Measurements from ENCODE around the gene PRSS38. TPM values are rescaled to one million over a fixed set of nuclear protein-coding genes. Genes with fewer than 3 reads are reported as not detected.

PRSS38 gene
- total and polyA plus RNA-seq, 2 donors (not counting 1 experiment from before 2014, with no cell fraction given): not detected

- TF ChIP-seq EZH2 (IDR thresholded peaks at IDR 0.05; ENCODE audit: low read length, missing control alignments) (no peak), CTCF (conservative IDR thresholded peaks at IDR 0.05 in 1 of 2, IDR thresholded peaks at IDR 0.05 in 1 of 2; ENCODE audit: low read depth in 1 of 2, low read length in 2 of 2) (no peak)
Measured at GRCh38 chr1:227771326-227771725, 44.1 kb upstream of the PRSS38 start.

GRCh38 chr1:227771771-227772170 is 43.7 kb upstream of the PRSS38 start:
- Histone ChIP-seq H2AFZ (ENCODE audit: low read length) (no peak overlapping the region), H4K20me1 (ENCODE audit: control insufficient read depth, extremely low read depth, insufficient read depth, low read length) (no peaks in the 10 kb centered on the region), H3K36me3 (ENCODE audit: control insufficient read depth, insufficient read depth, low read length) (peaks cover 16% of the 10 kb centered on the region), H3K27ac (ENCODE audit: insufficient read depth, low read length) (no peak overlapping the region), H3K4me2 (ENCODE audit: extremely low read depth, insufficient read depth, low read length) (no peak overlapping the region), H3K9me3 (ENCODE audit: control insufficient read depth, insufficient read depth, low read depth, low read length) (no peaks in the 10 kb centered on the region), H3K9ac (ENCODE audit: insufficient read depth, low read length) (no peak overlapping the region), H3K27me3 (ENCODE audit: control insufficient read depth, insufficient read depth, low read length) (no peaks in the 10 kb centered on the region), H3K79me2 (ENCODE audit: control insufficient read depth, insufficient read depth, low read length) (no peaks in the 10 kb centered on the region), H3K4me3 (replicated peaks in 1 of 4; ENCODE audit: control extremely low read depth in 1 of 4, insufficient read depth in 1 of 4, low read depth in 3 of 4, low read length in 4 of 4) (no peak overlapping the region), H3K4me1 (ENCODE audit: control insufficient read depth, extremely low read depth, insufficient read depth, low read length) (peaks cover 3% of the 10 kb centered on the region)
- no peak for DNase-seq (ENCODE audit: low read depth in 2 of 2)
- TF ChIP-seq EZH2 (IDR thresholded peaks at IDR 0.05; ENCODE audit: low read length, missing control alignments) (no peak), CTCF (conservative IDR thresholded peaks at IDR 0.05 in 1 of 2, IDR thresholded peaks at IDR 0.05 in 1 of 2; ENCODE audit: low read depth in 1 of 2, low read length in 2 of 2) (no peak)

More at GRCh38 chr1:227771326-227771725, 44.1 kb upstream of the PRSS38 start:
- no peaks in the 10 kb centered on the region for H3K9me3 ChIP-seq (ENCODE audit: control insufficient read depth, insufficient read depth, low read depth, low read length)
- H2AFZ ChIP-seq (ENCODE audit: low read length): no peak overlapping the region
- peaks cover 16% of the 10 kb centered on the region for H3K36me3 ChIP-seq (ENCODE audit: control insufficient read depth, insufficient read depth, low read length)
- H3K4me3 ChIP-seq (replicated peaks in 1 of 4; ENCODE audit: control extremely low read depth in 1 of 4, insufficient read depth in 1 of 4, low read depth in 3 of 4, low read length in 4 of 4): no peak overlapping the region
- H3K4me1 ChIP-seq (ENCODE audit: control insufficient read depth, extremely low read depth, insufficient read depth, low read length): peaks cover 3% of the 10 kb centered on the region
- no peak overlapping the region for H3K27ac ChIP-seq (ENCODE audit: insufficient read depth, low read length)
- H3K9ac ChIP-seq (ENCODE audit: insufficient read depth, low read length): no peak overlapping the region
- DNase-seq (ENCODE audit: low read depth in 2 of 2): no peak
- H3K4me2 ChIP-seq (ENCODE audit: extremely low read depth, insufficient read depth, low read length): no peak overlapping the region
- no peaks in the 10 kb centered on the region for H3K79me2 ChIP-seq (ENCODE audit: control insufficient read depth, insufficient read depth, low read length)
- no peaks in the 10 kb centered on the region for H4K20me1 ChIP-seq (ENCODE audit: control insufficient read depth, extremely low read depth, insufficient read depth, low read length)
- H3K27me3 ChIP-seq (ENCODE audit: control insufficient read depth, insufficient read depth, low read length): no peaks in the 10 kb centered on the region

GRCh38 chr1:227773558-227773957 is 41.9 kb upstream of the PRSS38 start:
- Histone ChIP-seq H3K36me3 (ENCODE audit: control insufficient read depth, insufficient read depth, low read length) (peaks cover 8% of the 10 kb centered on the region), H3K4me3 (replicated peaks in 1 of 4; ENCODE audit: control extremely low read depth in 1 of 4, insufficient read depth in 1 of 4, low read depth in 3 of 4, low read length in 4 of 4) (no peak overlapping the region), H3K4me2 (ENCODE audit: extremely low read depth, insufficient read depth, low read length) (no peak overlapping the region), H3K9ac (ENCODE audit: insufficient read depth, low read length) (no peak overlapping the region), H4K20me1 (ENCODE audit: control insufficient read depth, extremely low read depth, insufficient read depth, low read length) (no peaks in the 10 kb centered on the region), H3K4me1 (ENCODE audit: control insufficient read depth, extremely low read depth, insufficient read depth, low read length) (peaks cover 5% of the 10 kb centered on the region), H3K27me3 (ENCODE audit: control insufficient read depth, insufficient read depth, low read length) (no peaks in the 10 kb centered on the region), H3K79me2 (ENCODE audit: control insufficient read depth, insufficient read depth, low read length) (no peaks in the 10 kb centered on the region), H2AFZ (ENCODE audit: low read length) (no peak overlapping the region), H3K9me3 (ENCODE audit: control insufficient read depth, insufficient read depth, low read depth, low read length) (no peaks in the 10 kb centered on the region), H3K27ac (ENCODE audit: insufficient read depth, low read length) (no peak overlapping the region)
- no peak for DNase-seq (ENCODE audit: low read depth in 2 of 2)
- TF ChIP-seq CTCF (conservative IDR thresholded peaks at IDR 0.05 in 1 of 2, IDR thresholded peaks at IDR 0.05 in 1 of 2; ENCODE audit: low read depth in 1 of 2, low read length in 2 of 2): no peak
- TF ChIP-seq EZH2 (IDR thresholded peaks at IDR 0.05; ENCODE audit: low read length, missing control alignments): no peak

All from fibroblast of lung (primary cell).